ENCODE data around the gene PLPP3.

GRCh38 chr1:56583957-56584468, 4.7 kb upstream of the PLPP3 start:
- TF ChIP-seq CTCF (IDR thresholded peaks at IDR 0.05) (no peak), POLR2A (IDR thresholded peaks at IDR 0.05) (no peak)

Data from esophagus squamous epithelium (tissue), 4 donors.